SK-N-MC (cell line): Measurements from ENCODE around the gene C5orf46.

ENCODE experiments used
- EZH2 ChIP-seq: fragments of 200-600 bp; sonication (generic); IDR thresholded peaks from one replicate; pipeline ENCODE4 v1.6.1; 2017; ENCODE audit warnings: antibody characterized with exemption
- FOXP2 ChIP-seq: optimal IDR thresholded peaks from 2 replicates; pipeline ENCODE3; 2011; ENCODE audit warnings: mild to moderate bottlenecking, moderate library complexity; ENCODE audit not compliant: insufficient read depth; ENCODE audit errors: extremely low read length, control extremely low read depth
- POLR2AphosphoS5 ChIP-seq: IDR thresholded peaks from 2 replicates; pipeline ENCODE4 v1.6.1; 2012; ENCODE audit warnings: mild to moderate bottlenecking, low read depth, low read length, borderline replicate concordance

DNA sequence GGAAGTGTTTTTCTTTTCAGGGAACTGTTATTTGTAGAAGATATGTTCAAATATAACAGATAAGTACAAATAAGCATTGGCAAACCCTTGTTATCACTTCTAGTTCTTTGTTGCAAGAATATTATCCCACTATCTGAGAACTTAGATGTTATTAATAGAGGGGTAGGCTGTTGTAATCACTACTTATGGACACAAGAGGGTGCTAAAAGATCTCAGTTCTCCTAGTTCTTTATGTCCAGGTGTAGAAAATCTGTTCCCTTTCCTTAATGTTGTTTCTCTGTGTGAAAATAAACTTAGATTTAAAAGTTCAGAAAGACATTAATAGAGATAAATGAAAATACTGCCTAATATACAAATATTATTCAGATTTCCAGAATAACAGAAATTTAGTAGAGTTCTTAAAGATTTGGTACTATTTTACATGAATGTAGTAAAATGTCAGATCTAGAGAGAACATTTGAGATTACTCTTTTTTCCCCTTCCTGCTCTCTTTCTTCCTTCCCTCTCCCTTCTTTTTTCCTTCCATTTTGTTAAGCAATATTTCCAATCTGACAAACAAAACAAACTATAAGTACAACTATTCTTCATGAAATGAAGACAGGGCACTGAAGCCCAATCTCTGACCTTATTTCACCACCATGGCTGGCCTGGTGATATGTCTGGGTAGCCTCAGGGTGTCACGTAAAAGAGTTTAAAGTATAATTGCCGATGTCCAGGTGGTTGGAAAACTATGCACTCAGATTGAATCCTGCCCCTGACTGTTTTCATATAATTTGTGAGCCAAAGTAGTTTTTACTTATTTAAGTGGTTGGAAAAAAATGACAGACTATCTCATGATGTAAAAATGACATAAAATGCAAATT is 43.6 kb upstream of the C5orf46 start:
- TF ChIP-seq POLR2AphosphoS5 (no peak), EZH2 (no peak), FOXP2 (no peak)
